ENCODE measurements around the gene AKR1B15. TPM values are rescaled to one million over a fixed set of nuclear protein-coding genes. Genes with fewer than 3 reads are reported as not detected.

The AKR1B15 gene
- total RNA-seq, 1 donor = not detected

DNA sequence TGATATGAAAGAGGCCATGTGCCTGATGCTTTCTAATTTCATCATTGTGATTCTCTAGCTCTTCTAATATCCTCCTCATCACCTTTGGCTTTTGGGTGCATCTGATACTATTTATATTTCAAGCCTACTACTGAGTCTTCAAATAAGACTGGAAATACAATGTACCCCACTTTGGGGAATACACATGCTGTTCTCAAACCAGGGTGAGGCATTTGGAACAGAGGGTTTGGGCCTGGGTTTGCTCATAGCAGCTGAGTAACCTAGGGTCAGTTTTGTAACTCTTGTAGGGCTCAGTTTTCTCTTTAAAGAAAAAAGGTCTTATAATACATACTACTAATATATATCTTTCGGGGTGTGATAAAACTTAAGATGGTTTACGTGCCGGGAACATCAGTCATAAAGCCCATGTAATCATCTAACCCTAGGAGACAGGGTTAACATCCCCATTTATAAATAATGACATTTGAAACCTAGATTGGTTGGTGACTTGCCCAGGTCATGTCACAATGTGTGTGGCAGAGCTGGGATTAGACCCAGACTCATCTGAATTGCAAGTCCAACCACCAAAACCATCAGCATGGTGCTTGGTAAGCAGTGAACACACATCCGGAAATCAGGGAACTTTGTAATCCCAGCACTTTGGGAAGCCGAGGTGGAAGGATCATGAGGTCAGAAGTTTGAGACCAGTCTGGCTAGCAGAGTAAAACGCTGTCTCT lies 23.0 kb downstream of the AKR1B15 start:
- TF ChIP-seq, protein P1, sequence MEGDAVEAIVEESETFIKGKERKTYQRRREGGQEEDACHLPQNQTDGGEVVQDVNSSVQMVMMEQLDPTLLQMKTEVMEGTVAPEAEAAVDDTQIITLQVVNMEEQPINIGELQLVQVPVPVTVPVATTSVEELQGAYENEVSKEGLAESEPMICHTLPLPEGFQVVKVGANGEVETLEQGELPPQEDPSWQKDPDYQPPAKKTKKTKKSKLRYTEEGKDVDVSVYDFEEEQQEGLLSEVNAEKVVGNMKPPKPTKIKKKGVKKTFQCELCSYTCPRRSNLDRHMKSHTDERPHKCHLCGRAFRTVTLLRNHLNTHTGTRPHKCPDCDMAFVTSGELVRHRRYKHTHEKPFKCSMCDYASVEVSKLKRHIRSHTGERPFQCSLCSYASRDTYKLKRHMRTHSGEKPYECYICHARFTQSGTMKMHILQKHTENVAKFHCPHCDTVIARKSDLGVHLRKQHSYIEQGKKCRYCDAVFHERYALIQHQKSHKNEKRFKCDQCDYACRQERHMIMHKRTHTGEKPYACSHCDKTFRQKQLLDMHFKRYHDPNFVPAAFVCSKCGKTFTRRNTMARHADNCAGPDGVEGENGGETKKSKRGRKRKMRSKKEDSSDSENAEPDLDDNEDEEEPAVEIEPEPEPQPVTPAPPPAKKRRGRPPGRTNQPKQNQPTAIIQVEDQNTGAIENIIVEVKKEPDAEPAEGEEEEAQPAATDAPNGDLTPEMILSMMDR (IDR thresholded peaks at IDR 0.05; ENCODE audit: insufficient read depth, low read depth, low read length) = no peak
- no peak overlapping the region for H3K4me3 ChIP-seq (ENCODE audit: low read depth, low read length)
- no peak for DNase-seq (ENCODE audit: low read depth)

GRCh38 chr7:134574322-134574721 lies 25.4 kb downstream of the AKR1B15 start:
- DNase-seq (ENCODE audit: low read depth) = no peak
- TF ChIP-seq, protein P1 (IDR thresholded peaks at IDR 0.05; ENCODE audit: insufficient read depth, low read depth, low read length) = no peak
- no peak overlapping the region for H3K4me3 ChIP-seq (ENCODE audit: low read depth, low read length)

- TF ChIP-seq, protein P1 (IDR thresholded peaks at IDR 0.05; ENCODE audit: insufficient read depth, low read depth, low read length) = no peak
- DNase-seq (ENCODE audit: low read depth) = no peak
- H3K4me3 ChIP-seq (ENCODE audit: low read depth, low read length) = no peak overlapping the region
Measured at GRCh38 chr7:134584290-134584689, 35.4 kb downstream of the AKR1B15 start.

- no peak for DNase-seq (ENCODE audit: low read depth)
- TF ChIP-seq, protein P1 (IDR thresholded peaks at IDR 0.05; ENCODE audit: insufficient read depth, low read depth, low read length) = no peak
- H3K4me3 ChIP-seq (ENCODE audit: low read depth, low read length) = no peak overlapping the region
Measured at GRCh38 chr7:134585897-134586296, 37.0 kb downstream of the AKR1B15 start.

DNA sequence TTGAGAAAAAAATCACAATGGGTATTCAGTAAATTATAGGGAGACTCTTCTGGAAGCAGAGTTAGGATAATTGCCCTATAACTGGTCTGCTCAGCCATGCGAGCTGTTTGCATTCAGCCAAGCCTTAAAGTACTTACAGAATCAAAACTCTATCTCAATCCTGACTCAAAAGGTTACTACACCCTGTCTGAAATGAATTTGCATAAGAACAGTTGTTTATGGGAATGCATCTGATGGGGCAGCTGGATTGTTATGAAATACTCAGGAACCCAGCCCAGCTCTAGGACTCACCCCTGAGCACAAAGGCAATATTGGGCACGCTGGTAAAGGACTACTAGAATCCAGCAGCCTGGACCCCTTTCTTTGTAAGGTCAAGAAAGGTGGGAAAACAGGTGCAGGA lies 38.8 kb downstream of the AKR1B15 start:
- DNase-seq (ENCODE audit: low read depth) = peak; percentile 20

GRCh38 chr7:134589491-134589941 lies 40.6 kb downstream of the AKR1B15 start:
- DNase-seq (ENCODE audit: low read depth) = no peak
- no peak overlapping the region for H3K4me3 ChIP-seq (ENCODE audit: low read depth, low read length)
- TF ChIP-seq, protein P1 (IDR thresholded peaks at IDR 0.05; ENCODE audit: insufficient read depth, low read depth, low read length) = no peak

More for the DNA sequence above, 38.8 kb downstream of the AKR1B15 start:
- no peak overlapping the region for H3K4me3 ChIP-seq (ENCODE audit: low read depth, low read length)
- TF ChIP-seq, protein P1 (IDR thresholded peaks at IDR 0.05; ENCODE audit: insufficient read depth, low read depth, low read length) = no peak
